Measurements from ENCODE around the gene VRK3. TPM values are rescaled to one million over a fixed set of nuclear protein-coding genes. Genes with fewer than 3 reads are reported as not detected.

VRK3 gene
- total and polyA plus RNA-seq, 7 donors = 23.8 to 54.7 (median 28.6) TPM

DNA sequence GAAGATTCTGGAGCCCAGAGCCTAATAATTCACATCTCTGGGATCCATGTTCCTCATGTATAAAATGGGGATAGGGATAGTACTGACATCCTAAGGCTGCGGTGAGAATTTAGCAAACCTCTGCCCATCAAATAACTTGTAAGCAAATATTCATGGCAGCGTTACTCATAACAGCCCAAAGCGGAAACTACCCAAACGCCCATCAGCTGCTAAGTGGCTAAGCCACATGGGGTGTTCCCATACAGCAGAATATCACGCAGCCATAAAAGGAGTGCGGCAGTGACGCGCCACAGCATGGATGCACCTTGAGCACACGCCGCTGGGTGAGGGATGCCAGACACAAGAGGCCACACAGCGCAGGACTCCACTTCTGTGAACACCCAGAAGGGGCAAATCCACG is 19.7 kb downstream of the VRK3 start:
- no peak for ATAC-seq
- Histone ChIP-seq H3K9me3 (no peaks in the 10 kb centered on the region), H3K4me3 (no peak overlapping the region), H3K36me3 (ENCODE audit: insufficient read depth in 1 of 2, low read depth in 1 of 2) (peaks cover 9 to 83% of the 10 kb centered on the region in 2 donors), H3K27me3 (ENCODE audit: insufficient read depth in 3 of 3, low read length in 2 of 3) (no peaks in the 10 kb centered on the region), H3K27ac (no peak overlapping the region), H3K4me1 (peaks cover 14% of the 10 kb centered on the region)
- 95 to 96% (median 96%) methylated on average over 12 of the region's 12 CpGs for WGBS, 3 donors
- intact Hi-C loops (cut with DNase I) = no loop called here
- TF ChIP-seq, protein P1, sequence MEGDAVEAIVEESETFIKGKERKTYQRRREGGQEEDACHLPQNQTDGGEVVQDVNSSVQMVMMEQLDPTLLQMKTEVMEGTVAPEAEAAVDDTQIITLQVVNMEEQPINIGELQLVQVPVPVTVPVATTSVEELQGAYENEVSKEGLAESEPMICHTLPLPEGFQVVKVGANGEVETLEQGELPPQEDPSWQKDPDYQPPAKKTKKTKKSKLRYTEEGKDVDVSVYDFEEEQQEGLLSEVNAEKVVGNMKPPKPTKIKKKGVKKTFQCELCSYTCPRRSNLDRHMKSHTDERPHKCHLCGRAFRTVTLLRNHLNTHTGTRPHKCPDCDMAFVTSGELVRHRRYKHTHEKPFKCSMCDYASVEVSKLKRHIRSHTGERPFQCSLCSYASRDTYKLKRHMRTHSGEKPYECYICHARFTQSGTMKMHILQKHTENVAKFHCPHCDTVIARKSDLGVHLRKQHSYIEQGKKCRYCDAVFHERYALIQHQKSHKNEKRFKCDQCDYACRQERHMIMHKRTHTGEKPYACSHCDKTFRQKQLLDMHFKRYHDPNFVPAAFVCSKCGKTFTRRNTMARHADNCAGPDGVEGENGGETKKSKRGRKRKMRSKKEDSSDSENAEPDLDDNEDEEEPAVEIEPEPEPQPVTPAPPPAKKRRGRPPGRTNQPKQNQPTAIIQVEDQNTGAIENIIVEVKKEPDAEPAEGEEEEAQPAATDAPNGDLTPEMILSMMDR (IDR thresholded peaks at IDR 0.05) = no peak
- no peak for DNase-seq

DNA sequence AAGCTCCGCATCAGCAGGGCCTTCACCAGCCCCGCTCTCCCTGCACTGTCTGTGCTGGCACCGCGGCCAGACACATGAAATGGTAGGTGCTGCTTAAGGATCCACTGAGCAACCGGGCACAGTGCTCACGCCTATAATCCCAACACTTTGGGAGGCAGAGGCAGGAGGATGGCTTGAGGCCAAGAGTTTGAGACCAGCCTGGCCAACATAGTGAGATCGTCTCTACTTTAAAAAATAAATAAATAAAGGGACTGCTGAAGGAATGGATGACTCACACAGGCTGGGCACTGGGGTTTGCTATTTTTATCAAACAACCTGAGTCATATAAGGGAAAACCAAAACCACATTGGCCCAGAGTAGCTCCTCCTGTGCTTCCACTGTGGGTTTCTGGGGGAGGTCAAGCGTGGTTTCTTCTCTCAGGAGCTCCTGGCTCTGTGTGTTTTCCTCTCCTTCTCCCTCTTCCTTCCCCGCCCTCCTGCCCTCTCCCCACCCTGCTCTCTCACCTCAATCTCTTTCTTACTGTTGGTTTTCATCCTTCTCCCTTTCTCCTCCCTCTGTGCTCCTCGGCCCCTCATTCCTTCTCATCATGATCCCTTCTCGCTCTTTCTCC is 21.3 kb downstream of the VRK3 start:
- peaks cover 14% of the 10 kb centered on the region for H3K4me1 ChIP-seq
- H3K9me3 ChIP-seq = no peaks in the 10 kb centered on the region
- WGBS, 3 donors = 75 to 83% (median 77%) methylated on average over 11 of the region's 11 CpGs
- ATAC-seq (peak; percentile 95 to 98 (median 97)), DNase-seq (peak; percentile 53 to 73)
- no peaks in the 10 kb centered on the region for H3K27me3 ChIP-seq (ENCODE audit: insufficient read depth in 3 of 3, low read length in 2 of 3)
- peak overlapping the region; percentile 85 for H3K27ac ChIP-seq
- H3K4me3 ChIP-seq = no peak overlapping the region
- intact Hi-C loops (cut with DNase I) = no loop called here
- TF ChIP-seq, protein P1 (IDR thresholded peaks at IDR 0.05) = no peak
- peaks cover 12 to 90% of the 10 kb centered on the region in 2 donors for H3K36me3 ChIP-seq (ENCODE audit: insufficient read depth in 1 of 2, low read depth in 1 of 2)

DNA sequence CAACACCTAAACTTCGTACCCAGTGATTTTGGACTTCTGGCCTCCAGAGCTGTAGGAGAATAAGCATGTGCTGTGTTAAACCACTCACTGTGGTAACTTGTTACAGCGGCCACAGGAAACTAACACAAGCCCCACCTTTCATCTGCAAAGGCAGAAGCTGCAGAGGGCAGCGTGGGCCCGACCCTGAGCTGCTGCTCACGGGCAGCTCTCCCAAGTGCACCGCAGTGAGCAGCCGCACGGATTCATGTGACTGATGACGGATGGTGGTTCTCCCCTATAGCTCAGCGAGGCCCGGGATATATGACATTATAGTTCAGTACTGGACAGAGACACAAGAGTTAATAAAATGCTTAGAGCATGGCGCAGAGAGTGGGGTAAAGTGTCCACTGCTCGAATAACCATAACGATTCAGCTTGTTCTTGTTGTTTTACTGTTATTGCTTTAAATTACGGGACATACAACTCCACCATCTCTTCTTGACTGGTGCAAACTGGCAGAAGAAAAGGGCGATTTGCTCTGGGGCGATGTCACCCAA is 21.9 kb downstream of the VRK3 start:
- peaks cover 12 to 90% of the 10 kb centered on the region in 2 donors for H3K36me3 ChIP-seq (ENCODE audit: insufficient read depth in 1 of 2, low read depth in 1 of 2)

DNA sequence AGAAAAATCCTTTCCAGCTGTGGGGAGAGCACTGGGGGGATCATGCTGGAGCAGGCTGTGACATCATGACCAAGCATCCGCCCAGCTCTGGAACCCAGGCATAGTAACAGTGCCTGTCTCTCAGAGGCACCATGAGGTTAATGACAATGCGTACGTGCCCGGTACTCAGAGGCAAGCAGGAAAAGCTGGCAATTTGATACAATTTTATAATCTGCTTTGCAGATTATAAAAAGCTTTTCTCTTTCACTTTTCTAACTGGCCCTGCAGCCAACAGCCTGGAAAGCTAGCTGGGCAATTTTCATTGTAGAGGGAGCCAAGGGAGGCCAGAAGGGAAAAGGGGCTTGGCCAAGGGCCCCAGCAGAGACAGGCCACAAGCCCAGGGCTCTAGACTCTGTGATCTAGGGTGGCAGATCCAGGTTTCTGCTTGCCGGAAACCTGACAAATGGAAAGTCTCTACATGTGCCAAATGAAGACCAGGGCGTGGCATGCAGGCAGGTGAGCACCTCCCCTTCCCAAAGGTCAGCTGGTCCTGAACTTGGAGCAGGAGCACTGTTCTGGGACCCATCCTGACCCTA is 22.7 kb downstream of the VRK3 start:
- H3K4me3 ChIP-seq = no peak overlapping the region
- DNase-seq (no peak), ATAC-seq (no peak)
- WGBS, 3 donors = 71 to 86% (median 80%) methylated on average over 6 of the region's 6 CpGs
- H3K36me3 ChIP-seq (ENCODE audit: insufficient read depth in 1 of 2, low read depth in 1 of 2) = peaks cover 12 to 89% of the 10 kb centered on the region in 2 donors
- peaks cover 14% of the 10 kb centered on the region for H3K4me1 ChIP-seq
- TF ChIP-seq, protein P1 (IDR thresholded peaks at IDR 0.05) = no peak
- H3K27me3 ChIP-seq (ENCODE audit: insufficient read depth in 3 of 3, low read length in 2 of 3) = no peaks in the 10 kb centered on the region
- no peaks in the 10 kb centered on the region for H3K9me3 ChIP-seq
- intact Hi-C loops (cut with DNase I) = no loop called here
- H3K27ac ChIP-seq = no peak overlapping the region

More for the DNA sequence above, 21.9 kb downstream of the VRK3 start:
- intact Hi-C loops (cut with DNase I) = no loop called here
- H3K4me3 ChIP-seq = no peak overlapping the region
- peaks cover 14% of the 10 kb centered on the region for H3K4me1 ChIP-seq
- WGBS, 3 donors = 90 to 93% (median 91%) methylated on average over 17 of the region's 17 CpGs
- ATAC-seq = no peak
- DNase-seq = no peak
- no peaks in the 10 kb centered on the region for H3K9me3 ChIP-seq
- TF ChIP-seq, protein P1 (IDR thresholded peaks at IDR 0.05) = no peak
- H3K27ac ChIP-seq = peak overlapping the region; percentile 85
- H3K27me3 ChIP-seq (ENCODE audit: insufficient read depth in 3 of 3, low read length in 2 of 3) = no peaks in the 10 kb centered on the region

Data from psoas muscle (tissue), 8 donors.